DOHH2 (cell line): ENCODE results near the gene IFT57.

Source experiments
- EZH2phosphoT487 ChIP-seq: fragments of 200-600 bp; sonication (generic); IDR thresholded peaks from 2 replicates; pipeline ENCODE4 v1.6.1; 2017; ENCODE audit warnings: borderline replicate concordance, mild to moderate bottlenecking, antibody characterized with exemption, low read length, moderate library complexity, mixed read lengths
- TF ChIP-seq, protein P1 (sequence below): fragments of 200-600 bp; sonication (generic); IDR thresholded peaks from one replicate; pipeline ENCODE4 v1.5.1; 2014; ENCODE audit warnings: antibody characterized with exemption, mild to moderate bottlenecking, low read depth, low read length; ENCODE audit not compliant: poor library complexity, severe bottlenecking

DNA sequence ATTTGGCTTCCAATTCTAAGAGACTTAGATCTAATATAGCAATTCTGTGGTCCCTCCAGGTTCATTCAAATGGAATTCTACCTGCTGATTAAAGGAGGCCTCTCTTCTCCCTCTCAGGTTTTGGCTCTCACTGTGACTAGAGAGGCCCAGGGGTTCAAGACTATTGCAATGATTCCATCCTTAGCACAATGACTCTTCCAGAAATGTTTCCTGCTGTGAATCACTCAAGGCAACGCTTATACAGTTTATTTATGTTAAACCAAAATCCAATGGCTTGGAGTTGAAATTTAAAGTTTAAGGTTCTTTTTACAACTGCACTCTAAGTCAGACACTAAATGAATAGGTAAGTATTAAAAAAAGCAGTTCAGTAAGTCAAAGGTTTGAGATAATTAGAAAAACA is 39.9 kb downstream of the IFT57 start:
- TF ChIP-seq, protein P1, sequence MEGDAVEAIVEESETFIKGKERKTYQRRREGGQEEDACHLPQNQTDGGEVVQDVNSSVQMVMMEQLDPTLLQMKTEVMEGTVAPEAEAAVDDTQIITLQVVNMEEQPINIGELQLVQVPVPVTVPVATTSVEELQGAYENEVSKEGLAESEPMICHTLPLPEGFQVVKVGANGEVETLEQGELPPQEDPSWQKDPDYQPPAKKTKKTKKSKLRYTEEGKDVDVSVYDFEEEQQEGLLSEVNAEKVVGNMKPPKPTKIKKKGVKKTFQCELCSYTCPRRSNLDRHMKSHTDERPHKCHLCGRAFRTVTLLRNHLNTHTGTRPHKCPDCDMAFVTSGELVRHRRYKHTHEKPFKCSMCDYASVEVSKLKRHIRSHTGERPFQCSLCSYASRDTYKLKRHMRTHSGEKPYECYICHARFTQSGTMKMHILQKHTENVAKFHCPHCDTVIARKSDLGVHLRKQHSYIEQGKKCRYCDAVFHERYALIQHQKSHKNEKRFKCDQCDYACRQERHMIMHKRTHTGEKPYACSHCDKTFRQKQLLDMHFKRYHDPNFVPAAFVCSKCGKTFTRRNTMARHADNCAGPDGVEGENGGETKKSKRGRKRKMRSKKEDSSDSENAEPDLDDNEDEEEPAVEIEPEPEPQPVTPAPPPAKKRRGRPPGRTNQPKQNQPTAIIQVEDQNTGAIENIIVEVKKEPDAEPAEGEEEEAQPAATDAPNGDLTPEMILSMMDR, result no peak
- no peak for TF ChIP-seq EZH2phosphoT487
